GM04504 (cell line): ENCODE results near the gene ASTN1.

Experiments used
- DNase-seq: peaks from one replicate; pipeline ENCODE4 v3.0.0-alpha.2; 2012; ENCODE audit warnings: low read depth

ASTN1 gene

GRCh38 chr1:177163844-177164379 is 600 bp downstream of the ASTN1 start:
- DNase-seq, result no peak

- no peak for DNase-seq
Measured at GRCh38 chr1:177162243-177162642, 2.3 kb downstream of the ASTN1 start.

- DNase-seq, result no peak
Measured at GRCh38 chr1:177146499-177146898, 18.0 kb downstream of the ASTN1 start.

GRCh38 chr1:177145106-177146070 is 19.1 kb downstream of the ASTN1 start:
- DNase-seq, result no peak

- no peak for DNase-seq
Measured at GRCh38 chr1:177142791-177143271, 21.7 kb downstream of the ASTN1 start.

GRCh38 chr1:177142010-177142409 is 22.5 kb downstream of the ASTN1 start:
- no peak for DNase-seq

GRCh38 chr1:177138347-177138746 is 26.2 kb downstream of the ASTN1 start:
- DNase-seq, result no peak

- DNase-seq, result no peak
Measured at GRCh38 chr1:177137814-177138213, 26.7 kb downstream of the ASTN1 start.

GRCh38 chr1:177135250-177135649 is 29.3 kb downstream of the ASTN1 start:
- no peak for DNase-seq

- no peak for DNase-seq
Measured at GRCh38 chr1:177133977-177134538, 30.5 kb downstream of the ASTN1 start.

- DNase-seq, result no peak
Measured at GRCh38 chr1:177132141-177132540, 32.4 kb downstream of the ASTN1 start.

- DNase-seq, result no peak
Measured at GRCh38 chr1:177131723-177132122, 32.8 kb downstream of the ASTN1 start.

- no peak for DNase-seq
Measured at GRCh38 chr1:177130451-177130945, 34.0 kb downstream of the ASTN1 start.

- no peak for DNase-seq
Measured at GRCh38 chr1:177128665-177129281, 35.7 kb downstream of the ASTN1 start.

- no peak for DNase-seq
Measured at GRCh38 chr1:177126267-177126666, 38.2 kb downstream of the ASTN1 start.

GRCh38 chr1:177124577-177125278 is 39.8 kb downstream of the ASTN1 start:
- no peak for DNase-seq

GRCh38 chr1:177122461-177123251 is 41.9 kb downstream of the ASTN1 start:
- DNase-seq, result no peak

GRCh38 chr1:177119311-177119710 is 45.2 kb downstream of the ASTN1 start:
- DNase-seq, result no peak

GRCh38 chr1:177118901-177119300 is 45.6 kb downstream of the ASTN1 start:
- no peak for DNase-seq

- no peak for DNase-seq
Measured at GRCh38 chr1:177116941-177117340, 47.6 kb downstream of the ASTN1 start.
